Muscle layer of duodenum (tissue), 2 donors: ENCODE data around the gene SLC22A14.

ENCODE experiments used
- H3K27ac ChIP-seq: one replicate; pipeline ENCODE4 v1.7.0; 2013; ENCODE audit warnings: mild to moderate bottlenecking, low read length
- H3K27me3 ChIP-seq: one replicate; pipeline ENCODE4 v1.7.0; 2013; ENCODE audit warnings: low read depth, mild to moderate bottlenecking, control low read depth, low read length
- H3K36me3 ChIP-seq, 2 donors: one replicate each; pipeline ENCODE4 v1.7.0; 2013; ENCODE audit warnings: low read length in 2 of 2, control low read depth in 1 of 2, mild to moderate bottlenecking in 1 of 2; ENCODE audit not compliant: insufficient read depth in 2 of 2, control insufficient read depth in 1 of 2
- H3K4me1 ChIP-seq, 2 donors: one replicate each; pipeline ENCODE4 v1.7.0; 2013; ENCODE audit warnings: low read length in 2 of 2, mild to moderate bottlenecking in 2 of 2, control low read depth in 1 of 2, moderate library complexity in 1 of 2; ENCODE audit not compliant: insufficient read depth in 2 of 2, control insufficient read depth in 1 of 2
- H3K4me3 ChIP-seq, 2 donors: one replicate each; pipeline ENCODE4 v1.7.0; 2013; ENCODE audit warnings: low read length in 2 of 2, low read depth in 1 of 2, mild to moderate bottlenecking in 1 of 2
- H3K9me3 ChIP-seq, 2 donors: one replicate each; pipeline ENCODE4 v1.7.0; 2013; ENCODE audit warnings: low read length in 2 of 2, control low read depth in 1 of 2, mild to moderate bottlenecking in 1 of 2; ENCODE audit not compliant: control insufficient read depth in 1 of 2
- donor health status: healthy.

SLC22A14 gene

DNA sequence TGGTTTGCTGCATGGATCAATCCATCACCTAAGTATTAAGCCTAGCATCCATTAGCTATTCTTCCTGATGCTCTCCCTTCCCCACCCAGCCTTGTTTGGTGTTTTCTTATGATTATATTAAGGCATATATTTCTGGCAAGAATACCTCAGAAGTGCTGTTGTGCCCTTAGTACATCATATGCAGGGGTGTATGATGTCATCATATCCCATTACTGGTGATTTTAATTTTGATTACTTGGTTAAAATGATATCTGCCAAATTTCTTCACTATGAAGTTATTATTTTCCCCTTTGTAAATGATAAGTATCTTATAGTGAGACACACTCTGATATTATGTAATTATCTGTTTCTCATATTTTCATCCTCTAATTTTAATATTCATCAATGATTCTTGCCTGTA, 15.4 kb downstream of the SLC22A14 start:
- Histone ChIP-seq H3K4me3 (no peak overlapping the region), H3K27ac (no peak overlapping the region), H3K36me3 (no peaks in the 10 kb centered on the region), H3K9me3 (no peaks in the 10 kb centered on the region), H3K27me3 (no peaks in the 10 kb centered on the region), H3K4me1 (no peaks in the 10 kb centered on the region)

DNA sequence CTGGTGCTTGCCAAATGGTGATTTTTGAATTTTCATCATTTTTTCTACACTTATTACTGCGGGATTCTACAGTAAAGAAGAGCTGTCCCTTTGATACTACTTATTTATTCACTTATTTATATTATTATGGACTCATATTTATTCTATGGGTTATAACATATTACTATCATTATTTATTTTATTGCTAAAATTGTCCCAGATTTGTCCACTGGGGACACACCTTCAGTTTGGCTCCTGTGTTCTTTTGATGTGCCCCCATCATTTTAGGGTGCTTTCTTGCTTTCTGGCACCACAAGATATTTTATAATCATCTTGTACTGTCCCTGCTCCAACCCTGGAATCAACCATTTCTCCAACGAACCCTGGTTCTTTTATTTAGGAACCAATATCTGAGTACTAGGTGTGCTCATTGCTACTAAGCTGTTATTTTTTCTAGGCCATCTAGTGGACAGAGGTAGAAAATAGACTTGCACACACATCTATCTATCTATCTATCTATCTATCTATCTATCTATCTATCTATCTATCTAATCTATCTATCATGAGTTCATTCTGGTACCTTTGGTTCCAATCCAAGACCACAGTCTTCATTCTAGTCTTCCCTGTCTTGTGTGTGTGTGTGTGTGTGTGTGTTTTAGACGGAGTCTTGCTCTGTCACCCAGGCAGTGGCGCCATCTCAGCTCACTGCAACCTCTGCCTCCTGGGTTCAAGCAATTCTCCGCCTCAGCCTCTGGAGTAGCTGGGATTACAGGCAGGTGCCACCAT, 16.0 kb downstream of the SLC22A14 start:
- H3K27ac ChIP-seq, result no peak overlapping the region
- no peaks in the 10 kb centered on the region for H3K27me3 ChIP-seq
- no peak overlapping the region for H3K4me3 ChIP-seq
- no peaks in the 10 kb centered on the region for H3K4me1 ChIP-seq
- no peaks in the 10 kb centered on the region for H3K36me3 ChIP-seq
- no peaks in the 10 kb centered on the region for H3K9me3 ChIP-seq

DNA sequence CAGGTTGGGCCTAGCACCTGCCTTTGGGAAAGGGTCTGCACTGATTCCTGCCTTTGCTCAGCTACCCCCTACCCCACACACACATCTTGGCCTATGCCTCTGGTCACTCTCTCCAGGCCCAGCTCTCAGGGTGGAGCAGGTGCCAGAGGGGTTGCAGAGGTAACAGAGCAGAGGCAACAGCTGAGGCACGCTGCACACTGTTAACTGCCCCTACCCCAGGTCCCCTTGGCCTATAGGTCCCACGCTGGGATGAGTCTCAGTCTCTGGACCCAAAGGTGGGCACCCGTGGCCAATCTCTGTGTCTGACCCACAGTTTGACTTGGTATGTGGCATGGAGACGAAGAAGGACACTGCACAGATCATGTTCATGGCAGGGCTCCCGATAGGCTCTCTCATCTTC, 24.8 kb downstream of the SLC22A14 start:
- Histone ChIP-seq H3K4me3 (no peak overlapping the region), H3K27ac (no peak overlapping the region), H3K27me3 (no peaks in the 10 kb centered on the region), H3K4me1 (no peaks in the 10 kb centered on the region), H3K36me3 (no peaks in the 10 kb centered on the region), H3K9me3 (no peaks in the 10 kb centered on the region)

DNA sequence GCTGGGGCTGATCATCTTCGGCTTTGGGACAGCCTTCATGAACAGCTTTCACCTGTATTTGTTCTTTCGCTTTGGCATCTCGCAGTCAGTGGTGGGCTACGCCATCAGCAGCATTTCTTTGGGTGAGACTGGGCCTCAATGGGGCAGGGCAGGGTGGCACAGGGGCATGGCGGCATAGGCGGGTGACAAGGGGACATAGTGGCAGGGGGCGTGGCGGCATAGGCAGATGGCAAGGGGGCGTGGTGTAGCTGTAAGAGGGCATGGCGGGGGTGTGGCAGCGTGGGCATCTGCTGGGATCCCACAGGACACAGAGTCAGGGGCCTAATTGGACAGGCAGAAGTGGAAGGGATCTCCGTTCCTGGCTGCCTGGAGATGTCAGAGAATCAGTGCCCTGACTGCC, 25.5 kb downstream of the SLC22A14 start:
- no peaks in the 10 kb centered on the region for H3K27me3 ChIP-seq
- H3K4me3 ChIP-seq, result no peak overlapping the region
- no peaks in the 10 kb centered on the region for H3K36me3 ChIP-seq
- H3K4me1 ChIP-seq, result no peaks in the 10 kb centered on the region
- H3K9me3 ChIP-seq, result no peaks in the 10 kb centered on the region
- H3K27ac ChIP-seq, result no peak overlapping the region

DNA sequence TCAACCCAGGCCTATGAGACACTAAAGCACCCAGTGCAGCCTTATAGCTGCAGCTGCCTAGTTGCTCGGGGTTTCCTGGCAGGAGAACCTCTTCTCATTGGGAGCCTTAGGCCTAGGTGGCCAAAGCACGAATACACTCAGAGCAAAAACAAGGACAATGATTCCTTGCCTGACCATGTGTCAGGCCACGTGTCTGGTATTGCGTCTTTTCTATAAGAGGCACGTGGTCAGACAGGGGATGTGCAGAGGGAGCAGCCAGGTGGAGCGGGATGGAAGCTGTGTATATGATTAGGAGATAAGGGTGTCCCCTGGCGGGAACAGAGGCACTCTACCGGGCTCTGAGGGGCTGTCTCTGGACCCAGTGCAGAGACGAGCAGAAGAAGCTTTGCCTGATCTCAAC, 26.4 kb downstream of the SLC22A14 start:
- Histone ChIP-seq H3K27ac (no peak overlapping the region), H3K27me3 (no peaks in the 10 kb centered on the region), H3K4me3 (no peak overlapping the region), H3K36me3 (no peaks in the 10 kb centered on the region), H3K4me1 (no peaks in the 10 kb centered on the region), H3K9me3 (no peaks in the 10 kb centered on the region)

DNA sequence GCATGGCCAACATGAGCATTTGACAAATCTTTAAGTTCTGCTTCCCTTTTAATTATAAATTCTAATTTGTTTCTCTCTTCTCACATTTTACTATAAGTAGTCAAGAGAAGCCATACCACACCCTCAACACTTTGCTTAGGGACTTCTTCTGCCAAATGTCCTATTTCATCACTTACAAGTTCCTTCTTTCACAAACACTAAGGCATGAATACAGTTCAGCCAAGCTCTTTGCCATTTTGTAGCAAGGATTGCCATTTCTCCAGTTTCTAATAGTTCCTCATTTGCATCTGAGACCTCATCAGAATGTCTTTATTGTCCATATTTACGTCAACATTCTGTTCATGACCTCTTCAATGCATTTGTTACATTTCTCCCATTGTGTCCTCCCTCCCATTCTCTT, 29.4 kb downstream of the SLC22A14 start:
- Histone ChIP-seq H3K27me3 (no peaks in the 10 kb centered on the region), H3K4me3 (no peak overlapping the region), H3K27ac (no peak overlapping the region), H3K9me3 (no peaks in the 10 kb centered on the region), H3K4me1 (no peaks in the 10 kb centered on the region), H3K36me3 (no peaks in the 10 kb centered on the region)

DNA sequence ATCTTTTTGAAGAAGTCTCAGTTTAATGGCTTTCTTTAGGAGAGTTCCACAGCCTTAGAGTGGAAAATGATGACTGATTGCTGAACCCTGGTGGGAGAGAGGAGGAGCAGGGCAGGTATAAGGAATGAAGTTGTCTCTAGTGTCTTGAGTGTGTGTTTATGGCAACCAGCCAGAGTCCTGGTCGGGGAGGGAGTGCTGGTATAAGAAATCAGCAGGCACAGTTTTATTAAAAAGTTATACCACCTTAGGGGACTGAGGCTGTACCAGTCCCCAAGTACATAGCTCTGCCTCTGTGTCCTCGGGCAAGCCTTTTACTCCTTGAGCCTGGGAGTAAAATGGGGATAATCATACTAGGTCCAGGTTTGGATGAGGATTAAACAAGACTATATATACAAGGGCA, 29.8 kb downstream of the SLC22A14 start:
- Histone ChIP-seq H3K27ac (no peak overlapping the region), H3K27me3 (no peaks in the 10 kb centered on the region), H3K4me3 (no peak overlapping the region), H3K9me3 (no peaks in the 10 kb centered on the region), H3K4me1 (no peaks in the 10 kb centered on the region), H3K36me3 (no peaks in the 10 kb centered on the region)

DNA sequence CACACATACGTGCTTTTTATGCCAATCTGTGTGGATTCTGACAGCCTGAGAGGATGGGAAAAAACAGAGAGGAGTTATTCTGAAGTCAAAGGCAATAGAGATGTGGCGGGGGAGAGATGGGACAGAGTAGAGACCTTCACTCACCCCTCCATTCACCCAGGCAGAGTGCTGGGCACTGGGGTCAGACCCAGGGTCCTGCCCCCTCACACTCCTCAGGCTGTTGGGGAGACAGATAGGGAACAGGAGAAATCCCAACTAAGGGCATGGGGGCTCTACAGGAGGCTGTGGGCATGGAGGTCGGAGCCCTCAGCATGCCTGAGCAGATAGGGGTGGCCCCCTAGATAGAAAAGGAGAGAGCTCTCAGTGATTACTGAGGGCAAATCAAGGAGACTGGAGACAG, 30.3 kb downstream of the SLC22A14 start:
- no peaks in the 10 kb centered on the region for H3K36me3 ChIP-seq
- H3K27me3 ChIP-seq, result no peaks in the 10 kb centered on the region
- no peaks in the 10 kb centered on the region for H3K4me1 ChIP-seq
- H3K9me3 ChIP-seq, result no peaks in the 10 kb centered on the region
- H3K27ac ChIP-seq, result no peak overlapping the region
- no peak overlapping the region for H3K4me3 ChIP-seq

DNA sequence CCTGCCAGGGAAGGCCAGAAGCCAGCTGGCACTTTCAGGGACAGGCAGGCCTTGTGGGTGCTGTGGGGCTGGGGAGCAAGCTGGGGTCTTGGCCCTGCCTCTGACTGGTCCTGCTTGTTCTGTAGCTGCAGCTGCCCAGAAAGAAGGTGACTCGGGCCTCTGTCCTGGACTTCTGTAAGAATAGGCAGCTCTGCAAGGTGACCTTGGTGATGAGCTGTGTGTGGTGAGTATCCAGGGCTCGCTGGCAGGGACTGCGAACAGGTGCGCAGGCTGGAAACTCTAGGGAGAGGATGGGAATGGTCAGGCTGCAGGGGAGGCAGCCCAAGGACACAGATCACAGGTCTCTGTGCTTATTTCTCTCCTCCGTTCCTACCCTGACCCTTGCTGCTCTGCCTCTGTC, 31.2 kb downstream of the SLC22A14 start:
- H3K36me3 ChIP-seq, result no peaks in the 10 kb centered on the region
- H3K4me3 ChIP-seq, result no peak overlapping the region
- no peaks in the 10 kb centered on the region for H3K4me1 ChIP-seq
- no peaks in the 10 kb centered on the region for H3K27me3 ChIP-seq
- H3K9me3 ChIP-seq, result no peaks in the 10 kb centered on the region
- H3K27ac ChIP-seq, result no peak overlapping the region

DNA sequence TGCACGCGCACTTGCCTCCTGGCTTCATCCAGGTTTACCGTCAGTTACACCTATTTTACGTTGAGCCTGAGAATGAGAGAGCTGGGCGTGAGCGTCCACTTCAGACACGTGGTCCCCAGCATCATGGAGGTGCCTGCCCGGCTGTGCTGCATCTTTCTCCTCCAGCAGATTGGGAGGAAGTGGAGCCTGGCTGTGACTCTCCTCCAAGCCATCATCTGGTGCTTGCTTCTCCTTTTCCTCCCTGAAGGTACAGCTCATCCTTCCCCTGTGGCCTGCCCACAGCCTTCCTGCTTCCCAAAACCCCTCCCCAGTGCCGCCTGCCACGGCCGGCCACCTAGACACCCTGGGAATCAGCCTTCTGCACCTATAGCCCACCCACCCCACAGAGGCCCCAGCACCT, 31.6 kb downstream of the SLC22A14 start:
- H3K4me3 ChIP-seq, result no peak overlapping the region
- no peaks in the 10 kb centered on the region for H3K27me3 ChIP-seq
- H3K36me3 ChIP-seq, result no peaks in the 10 kb centered on the region
- H3K27ac ChIP-seq, result no peak overlapping the region
- H3K9me3 ChIP-seq, result no peaks in the 10 kb centered on the region
- no peaks in the 10 kb centered on the region for H3K4me1 ChIP-seq

DNA sequence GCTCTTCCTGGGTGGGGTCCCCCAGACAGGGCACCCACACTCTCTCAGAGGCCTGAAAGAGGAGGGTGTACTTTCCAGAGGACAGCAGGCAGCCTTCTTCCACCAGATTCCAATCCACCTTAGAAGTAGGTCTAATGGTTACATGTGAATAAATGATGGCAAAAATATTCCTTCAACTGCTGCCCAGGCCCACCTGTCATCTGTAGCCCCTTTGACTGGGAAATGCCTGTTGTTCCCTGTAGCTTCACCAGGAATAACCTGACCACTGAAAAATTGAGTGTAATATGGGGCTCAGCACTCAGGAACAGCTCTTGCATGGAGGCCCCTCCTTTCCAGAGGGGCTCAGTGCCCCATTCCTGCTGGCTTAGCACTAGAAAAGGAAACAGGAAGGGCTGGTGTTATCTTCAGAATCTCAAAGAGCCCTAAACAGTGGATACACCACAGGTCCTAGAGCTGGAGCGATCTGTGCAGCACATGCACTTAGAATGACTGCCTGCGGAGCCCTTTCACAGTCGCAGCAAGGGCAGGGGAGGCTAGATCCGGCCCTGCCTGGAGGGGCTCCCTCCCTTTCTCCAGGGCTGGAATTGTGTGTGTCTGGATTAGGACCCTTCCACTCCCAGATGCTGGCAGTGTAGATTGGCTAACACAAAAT, 32.1 kb downstream of the SLC22A14 start:
- Histone ChIP-seq H3K9me3 (no peaks in the 10 kb centered on the region), H3K27ac (no peak overlapping the region), H3K4me1 (no peaks in the 10 kb centered on the region), H3K4me3 (no peak overlapping the region), H3K36me3 (no peaks in the 10 kb centered on the region), H3K27me3 (no peaks in the 10 kb centered on the region)
